H9 (cell line): ENCODE results near the gene BIN1. TPM values are rescaled to one million over a fixed set of nuclear protein-coding genes. Genes with fewer than 3 reads are reported as not detected.

Experiments used
- DNase-seq: peaks from one replicate; pipeline ENCODE4 v3.0.0-alpha.2; 2017
- H2AFZ ChIP-seq: one replicate; pipeline ENCODE4 v1.6.1; 2013; ENCODE audit warnings: mild to moderate bottlenecking, low read length, control low read depth, moderate library complexity
- H2AK5ac ChIP-seq: 2 replicates; pipeline ENCODE4 v1.6.1; 2013; ENCODE audit warnings: low read length, control low read depth, mixed read lengths; ENCODE audit not compliant: insufficient read length
- H2BK120ac ChIP-seq: one replicate; pipeline ENCODE4 v1.6.1; 2013; ENCODE audit warnings: low read depth, mild to moderate bottlenecking, low read length, control low read depth, inconsistent platforms; ENCODE audit not compliant: poor library complexity, severe bottlenecking
- H2BK12ac ChIP-seq: 2 replicates; pipeline ENCODE4 v1.6.1; 2013; ENCODE audit warnings: low read length, control low read depth, mixed read lengths, low read depth; ENCODE audit not compliant: insufficient read length
- H2BK15ac ChIP-seq: 2 replicates; pipeline ENCODE4 v1.6.1; 2013; ENCODE audit warnings: low read depth, low read length, control low read depth
- H2BK20ac ChIP-seq: one replicate; pipeline ENCODE4 v1.6.1; 2013; ENCODE audit warnings: low read depth, mild to moderate bottlenecking, low read length, control low read depth, inconsistent platforms; ENCODE audit not compliant: poor library complexity, severe bottlenecking
- H2BK5ac ChIP-seq: 2 replicates; pipeline ENCODE4 v1.6.1; 2013; ENCODE audit warnings: low read length, control low read depth, mixed read lengths; ENCODE audit not compliant: insufficient read length
- H3K14ac ChIP-seq: 2 replicates; pipeline ENCODE4 v1.6.1; 2013; ENCODE audit warnings: low read length, control low read depth; ENCODE audit not compliant: insufficient read depth
- H3K18ac ChIP-seq: 2 replicates; pipeline ENCODE4 v1.6.1; 2013; ENCODE audit warnings: low read depth, mild to moderate bottlenecking, mixed read lengths, low read length, control low read depth; ENCODE audit not compliant: insufficient read length
- H3K23ac ChIP-seq: 2 replicates; pipeline ENCODE4 v1.6.1; 2013; ENCODE audit warnings: low read length, control low read depth, mixed read lengths, low read depth; ENCODE audit not compliant: insufficient read length
- H3K23me2 ChIP-seq: 2 replicates; pipeline ENCODE4 v1.6.1; 2013; ENCODE audit warnings: low read depth, mild to moderate bottlenecking, mixed read lengths, low read length, control low read depth; ENCODE audit not compliant: insufficient read length, poor library complexity, severe bottlenecking
- H3K27ac ChIP-seq: 2 replicates; pipeline ENCODE4 v1.5.1; 2013; ENCODE audit warnings: low read length, control low read depth, mixed read lengths, low read depth; ENCODE audit not compliant: insufficient read length
- H3K27me3 ChIP-seq: 2 replicates; pipeline ENCODE4 v1.6.1; 2013; ENCODE audit warnings: low read length, control low read depth, inconsistent platforms; ENCODE audit not compliant: insufficient read depth
- H3K4ac ChIP-seq: 2 replicates; pipeline ENCODE4 v1.6.1; 2013; ENCODE audit warnings: low read depth, mild to moderate bottlenecking, control low read depth, inconsistent platforms, low read length, moderate library complexity
- H3K4me1 ChIP-seq: 2 replicates; pipeline ENCODE4 v1.6.1; 2013; ENCODE audit warnings: low read length, control low read depth, inconsistent platforms; ENCODE audit not compliant: insufficient read depth
- H3K4me2 ChIP-seq: 2 replicates; pipeline ENCODE4 v1.6.1; 2013; ENCODE audit warnings: low read length, control low read depth, mixed read lengths; ENCODE audit not compliant: insufficient read length, insufficient read depth
- H3K56ac ChIP-seq: 2 replicates; pipeline ENCODE4 v1.6.1; 2013; ENCODE audit warnings: low read depth, mild to moderate bottlenecking, mixed read lengths, low read length, control low read depth; ENCODE audit not compliant: insufficient read length
- H3K79me1 ChIP-seq: 2 replicates; pipeline ENCODE4 v1.6.1; 2013; ENCODE audit warnings: low read depth, mild to moderate bottlenecking, moderate library complexity, low read length, control low read depth, inconsistent platforms; ENCODE audit not compliant: insufficient read depth, poor library complexity, severe bottlenecking
- H3K79me2 ChIP-seq: 2 replicates; pipeline ENCODE4 v1.6.1; 2013; ENCODE audit warnings: low read length, control low read depth, inconsistent platforms; ENCODE audit not compliant: insufficient read depth
- H3K9ac ChIP-seq: 2 replicates; pipeline ENCODE4 v1.6.1; 2013; ENCODE audit warnings: low read length, control low read depth, mixed read lengths; ENCODE audit not compliant: insufficient read length; ENCODE audit errors: extremely low read depth
- H3K9me3 ChIP-seq: one replicate; pipeline ENCODE4 v1.6.1; 2013; ENCODE audit warnings: low read depth, low read length, inconsistent platforms; ENCODE audit not compliant: control insufficient read depth
- H3T11ph ChIP-seq: one replicate; pipeline ENCODE4 v1.6.1; 2013; ENCODE audit warnings: mild to moderate bottlenecking, low read length, control low read depth, inconsistent platforms
- H4K20me1 ChIP-seq: one replicate; pipeline ENCODE4 v1.6.1; 2013; ENCODE audit not compliant: control insufficient read depth, insufficient read length, insufficient read depth
- H4K5ac ChIP-seq: 2 replicates; pipeline ENCODE4 v1.6.1; 2013; ENCODE audit warnings: low read depth, mild to moderate bottlenecking, mixed read lengths, low read length, control low read depth; ENCODE audit not compliant: insufficient read length
- H4K8ac ChIP-seq: replicated peaks from 2 replicates; pipeline ENCODE4 v1.6.1; 2013; ENCODE audit warnings: low read length, control low read depth, mixed read lengths, low read depth; ENCODE audit not compliant: insufficient read length
- H4K91ac ChIP-seq: 2 replicates; pipeline ENCODE4 v1.6.1; 2013; ENCODE audit warnings: low read depth, mild to moderate bottlenecking, moderate library complexity, mixed read lengths, low read length, control low read depth; ENCODE audit not compliant: insufficient read length
- H3K27ac Mint-ChIP-seq, 3 experiments: 2 replicates in 2 of 3; 3 replicates in 1 of 3; pipeline ENCODE4 v1.8.0; 2020 to 2021; ENCODE audit warnings: mixed read lengths in 3 of 3, mild to moderate bottlenecking in 1 of 3, moderate library complexity in 1 of 3
- H3K27me3 Mint-ChIP-seq: 2 replicates; pipeline ENCODE4 v1.8.0; 2021; ENCODE audit warnings: low read depth, mild to moderate bottlenecking, moderate library complexity, mixed read lengths
- H3K36me3 Mint-ChIP-seq, 3 experiments: 2 replicates in 2 of 3; 3 replicates in 1 of 3; pipeline ENCODE4 v1.8.0; 2020 to 2021; ENCODE audit warnings: low read depth in 3 of 3, mixed read lengths in 3 of 3; ENCODE audit not compliant: insufficient read depth in 1 of 3
- H3K4me1 Mint-ChIP-seq, 2 experiments: 2 replicates each; pipeline ENCODE4 v1.8.0; 2020; ENCODE audit warnings: mixed read lengths in 2 of 2
- H3K4me3 Mint-ChIP-seq, 2 experiments: 2 replicates in 1 of 2; 3 replicates in 1 of 2; pipeline ENCODE4 v1.8.0; 2020 to 2021; ENCODE audit warnings: mild to moderate bottlenecking in 2 of 2, mixed read lengths in 2 of 2, moderate library complexity in 1 of 2
- H3K9me3 Mint-ChIP-seq, 2 experiments: 2 replicates in 1 of 2; 3 replicates in 1 of 2; pipeline ENCODE4 v1.8.0; 2020; ENCODE audit warnings: mild to moderate bottlenecking in 2 of 2, mixed read lengths in 2 of 2, moderate library complexity in 1 of 2
- CTCF ChIP-seq: fragments of 200-600 bp; sonication (generic); conservative IDR thresholded peaks from 3 replicates; pipeline ENCODE4 v1.8.0; 2021; ENCODE audit warnings: antibody characterized with exemption, mild to moderate bottlenecking
- WGBS: extraction: QIAGEN DNeasy Blood & Tissue Kit; methylation state at CpG from one replicate; pipeline ENCODE4 v1.1.7; 2013; ENCODE audit warnings: missing lambda C conversion rate, low lambda C conversion rate, mixed read lengths; ENCODE audit not compliant: insufficient read length; ENCODE audit errors: extremely low coverage; 5-methylcytosine and 5-hydroxymethylcytosine counted together
- total RNA-seq: library from RNA; stranded (reverse); gene quantifications from 2 replicates; pipeline ENCODE4 v1.2.1, GENCODE V29; 2021

The BIN1 gene
- total RNA-seq, 1 experiment from 2014 or later = 32.0 TPM

GRCh38 chr2:127117603-127118002, 10.6 kb upstream of the BIN1 start:
- Histone ChIP-seq H4K5ac (no peak overlapping the region), H2BK5ac (no peak overlapping the region), H4K91ac (no peak overlapping the region), H3K4me2 (no peak overlapping the region), H3K14ac (no peak overlapping the region), H3K4ac (no peak overlapping the region), H3K79me1 (no peaks in the 10 kb centered on the region), H3K9ac (no peak overlapping the region), H2BK20ac (no peak overlapping the region), H4K20me1 (no peaks in the 10 kb centered on the region), H2AK5ac (no peak overlapping the region), H3K23ac (no peak overlapping the region), H4K8ac (no peak overlapping the region), H3K79me2 (no peaks in the 10 kb centered on the region), H2BK120ac (no peak overlapping the region), H3K9me3 (peaks cover 5% of the 10 kb centered on the region), H3K4me1 (no peaks in the 10 kb centered on the region), H2BK12ac (no peak overlapping the region), H3K56ac (no peak overlapping the region), H3K23me2 (no peaks in the 10 kb centered on the region), H2BK15ac (no peak overlapping the region), H3K27ac (no peak overlapping the region), H2AFZ (no peak overlapping the region), H3T11ph (no peak overlapping the region), H3K18ac (no peak overlapping the region), H3K27me3 (no peaks in the 10 kb centered on the region)
- no peak for DNase-seq
- Mint-ChIP-seq H3K27me3 (peaks cover 27% of the 10 kb centered on the region), H3K36me3 (peaks cover 9 to 14% (median 11%) of the 10 kb centered on the region in 3 experiments; a peak in 6 of 7 replicates), H3K4me3 (no peak overlapping the region), H3K27ac (no peak overlapping the region), H3K9me3 (peaks cover 18 to 23% of the 10 kb centered on the region in 2 experiments), H3K4me1 (no peaks in the 10 kb centered on the region)
- TF ChIP-seq CTCF = no peak
- WGBS = no CpG with 5 or more reads among the region's 9 CpGs
